ENCODE measurements around the gene LGALS3BP.

The LGALS3BP gene

DNA sequence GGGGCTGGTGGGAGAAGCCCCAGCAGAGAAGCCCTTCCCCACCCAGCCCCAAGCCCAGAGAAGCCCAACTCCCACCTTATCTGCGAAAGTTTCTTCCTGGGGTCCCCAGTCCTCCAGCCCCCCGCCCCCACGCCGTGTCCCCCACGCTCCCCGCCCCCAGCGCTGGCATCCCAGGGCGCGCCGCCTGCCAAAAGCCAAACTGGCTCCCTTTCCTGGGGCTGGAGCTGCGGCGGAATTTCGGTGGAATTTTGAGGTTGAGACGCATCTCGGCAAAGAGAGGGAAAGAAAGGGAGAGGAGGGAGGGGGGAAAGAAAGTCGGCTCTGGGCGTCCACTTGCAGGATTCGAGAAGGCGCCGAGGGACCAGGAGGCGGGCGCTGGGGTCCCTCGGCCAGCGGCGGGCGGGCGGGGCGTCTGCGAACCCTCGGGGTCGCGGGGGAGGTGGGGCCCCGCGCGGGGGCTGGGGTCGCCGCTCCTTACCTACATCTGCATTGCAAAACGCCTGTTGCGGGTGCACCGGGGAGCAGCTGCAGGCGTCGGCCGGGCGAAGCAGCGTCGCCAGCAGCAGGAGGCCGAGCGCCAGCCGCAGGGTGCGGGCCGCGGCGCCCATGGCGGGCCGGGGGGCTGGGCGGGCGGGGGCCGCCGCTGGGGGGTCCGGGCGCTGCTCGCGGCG, 55.1 kb downstream of the LGALS3BP start:
- H3K27ac ChIP-seq (ENCODE audit: low read length), result no peak overlapping the region
- H3K4me3 ChIP-seq (ENCODE audit: low read length), result peak overlapping the region; percentile 45
- no peaks in the 10 kb centered on the region for H3K36me3 ChIP-seq (ENCODE audit: control insufficient read depth, insufficient read depth, low read length)
- no peaks in the 10 kb centered on the region for H3K9me3 ChIP-seq (ENCODE audit: control insufficient read depth, insufficient read depth, low read length)
- H3K4me1 ChIP-seq (ENCODE audit: control insufficient read depth, insufficient read depth, low read length), result peaks cover 5% of the 10 kb centered on the region
- no peaks in the 10 kb centered on the region for H3K27me3 ChIP-seq (ENCODE audit: control insufficient read depth, insufficient read depth, low read length)
- WGBS (ENCODE audit: insufficient coverage, insufficient read length), result no CpG with 5 or more reads among the region's 64 CpGs
- DNase-seq (ENCODE audit: low read depth, low spot score), result no peak

- no peaks in the 10 kb centered on the region for H3K9me3 ChIP-seq (ENCODE audit: control insufficient read depth, insufficient read depth, low read length)
- H3K4me3 ChIP-seq (ENCODE audit: low read length), result peak overlapping the region; percentile 45
- DNase-seq (ENCODE audit: low read depth, low spot score), result no peak
- H3K4me1 ChIP-seq (ENCODE audit: control insufficient read depth, insufficient read depth, low read length), result peaks cover 5% of the 10 kb centered on the region
- H3K36me3 ChIP-seq (ENCODE audit: control insufficient read depth, insufficient read depth, low read length), result no peaks in the 10 kb centered on the region
- H3K27ac ChIP-seq (ENCODE audit: low read length), result no peak overlapping the region
- WGBS (ENCODE audit: insufficient coverage, insufficient read length), result no CpG with 5 or more reads among the region's 28 CpGs
- no peaks in the 10 kb centered on the region for H3K27me3 ChIP-seq (ENCODE audit: control insufficient read depth, insufficient read depth, low read length)
Observed at GRCh38 chr17:78923660-78924453, 55.9 kb downstream of the LGALS3BP start.

- DNase-seq (ENCODE audit: low read depth, low spot score), result no peak
- Histone ChIP-seq H3K9me3 (ENCODE audit: control insufficient read depth, insufficient read depth, low read length) (no peaks in the 10 kb centered on the region), H3K4me1 (ENCODE audit: control insufficient read depth, insufficient read depth, low read length) (peaks cover 5% of the 10 kb centered on the region), H3K27me3 (ENCODE audit: control insufficient read depth, insufficient read depth, low read length) (no peaks in the 10 kb centered on the region), H3K27ac (ENCODE audit: low read length) (no peak overlapping the region), H3K4me3 (ENCODE audit: low read length) (no peak overlapping the region), H3K36me3 (ENCODE audit: control insufficient read depth, insufficient read depth, low read length) (no peaks in the 10 kb centered on the region; the same call in 1 of the 2 replicates)
- no CpG with 5 or more reads among the region's 13 CpGs for WGBS (ENCODE audit: insufficient coverage, insufficient read length)
Observed at GRCh38 chr17:78922816-78923498, 56.8 kb downstream of the LGALS3BP start.

- WGBS (ENCODE audit: insufficient coverage, insufficient read length), result no CpG with 5 or more reads among the region's 8 CpGs
- H3K27me3 ChIP-seq (ENCODE audit: control insufficient read depth, insufficient read depth, low read length), result no peaks in the 10 kb centered on the region
Observed at GRCh38 chr17:78921437-78921971, 58.2 kb downstream of the LGALS3BP start.

More at GRCh38 chr17:78921437-78921971, 58.2 kb downstream of the LGALS3BP start:
- H3K9me3 ChIP-seq (ENCODE audit: control insufficient read depth, insufficient read depth, low read length), result no peaks in the 10 kb centered on the region
- H3K27ac ChIP-seq (ENCODE audit: low read length), result no peak overlapping the region
- H3K4me3 ChIP-seq (ENCODE audit: low read length), result no peak overlapping the region
- no peaks in the 10 kb centered on the region; the same call in 1 of the 2 replicates for H3K36me3 ChIP-seq (ENCODE audit: control insufficient read depth, insufficient read depth, low read length)
- peaks cover 7% of the 10 kb centered on the region for H3K4me1 ChIP-seq (ENCODE audit: control insufficient read depth, insufficient read depth, low read length)
- no peak for DNase-seq (ENCODE audit: low read depth, low spot score)

Measured in iPS DF 6.9 (cell line).